SIG-M5 treated with dmso at 0.1 percent for 504 hours (cell line): Measurements from ENCODE around the gene SEMA5A.

ENCODE experiments used
- DNase-seq: peaks from one replicate; lab custom pipeline; 2025; ENCODE audit not compliant: unreplicated experiment; lab: John Stamatoyannopoulos, UW

The SEMA5A gene

GRCh38 chr5:9444346-9444745 is 101.5 kb downstream of the SEMA5A start:
- DNase-seq, result no peak

DNA sequence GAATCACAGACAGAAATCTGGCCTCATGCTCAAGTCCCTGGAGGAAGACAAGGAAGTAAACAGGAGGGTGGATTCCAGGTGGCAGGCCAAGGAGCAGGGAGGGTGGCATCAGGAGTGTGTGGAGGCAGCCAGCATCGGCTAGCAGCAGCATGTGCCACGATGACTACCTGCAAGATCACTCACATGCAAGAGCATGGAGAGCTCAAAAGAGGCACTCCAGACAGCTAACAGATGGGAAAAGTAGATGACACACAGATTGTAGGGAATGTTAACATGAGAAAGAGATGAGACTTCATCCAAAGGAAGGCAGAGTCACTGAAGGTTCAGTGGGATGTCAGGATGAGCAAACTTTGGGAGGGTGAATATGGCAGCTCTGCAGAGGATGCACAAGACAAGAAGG is 104.3 kb downstream of the SEMA5A start:
- DNase-seq, result no peak

DNA sequence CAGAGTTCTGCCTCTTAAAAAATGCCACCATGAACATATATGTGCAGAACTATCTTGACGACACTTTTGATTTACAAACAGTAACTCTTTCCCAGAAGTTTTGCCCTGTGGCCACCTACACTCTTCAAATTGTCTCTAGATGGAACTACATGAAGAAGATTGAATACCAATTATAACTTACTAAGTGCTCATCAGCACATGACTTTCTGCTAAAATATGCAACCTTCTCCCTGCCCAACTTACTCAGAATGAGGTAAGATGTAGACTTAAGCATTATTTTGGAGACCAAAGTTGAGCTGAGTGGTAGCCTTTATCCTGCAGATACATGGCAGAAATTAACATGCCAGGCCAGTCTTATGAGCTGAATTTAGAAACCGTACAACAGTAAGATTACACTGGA is 105.4 kb downstream of the SEMA5A start:
- DNase-seq, result no peak

GRCh38 chr5:9439531-9440292 is 106.2 kb downstream of the SEMA5A start:
- no peak for DNase-seq

DNA sequence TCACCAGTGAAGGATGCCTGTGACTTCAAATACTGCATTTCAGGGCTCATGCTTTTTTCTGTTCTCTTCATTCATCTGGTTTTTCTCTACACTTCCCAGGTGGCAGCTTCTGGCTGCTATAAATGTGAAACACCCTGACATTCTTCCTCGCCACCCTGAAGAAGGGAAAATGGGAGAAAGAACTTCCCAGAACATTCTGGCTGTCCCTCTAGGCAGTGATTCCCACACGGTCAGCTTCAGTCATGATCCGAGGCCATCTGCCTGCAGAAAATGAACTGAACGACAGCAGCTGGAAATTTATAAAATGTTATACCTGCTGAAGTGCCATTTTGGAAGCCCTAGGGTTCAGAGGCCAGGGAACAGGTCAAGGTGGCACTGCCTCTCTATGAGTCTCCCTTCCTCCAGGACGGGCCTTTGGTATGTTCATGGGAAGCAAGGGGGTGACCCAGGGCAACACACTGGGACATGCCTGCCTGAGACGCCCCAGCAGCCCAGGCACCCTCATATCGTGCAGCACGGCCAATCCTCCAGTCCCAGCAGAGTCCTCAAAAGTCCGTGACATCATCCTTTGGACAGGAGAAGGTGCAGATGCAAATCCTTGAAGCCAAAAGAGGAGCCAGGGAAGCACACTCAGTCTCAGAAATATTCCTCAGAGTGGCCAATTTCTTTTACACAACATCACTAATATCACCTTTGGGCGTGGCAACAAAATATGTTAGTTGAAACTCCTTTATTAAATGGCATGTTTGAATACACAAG is 107.1 kb downstream of the SEMA5A start:
- no peak for DNase-seq

- no peak for DNase-seq
These were observed 108.1 kb downstream of the SEMA5A start for GRCh38 chr5:9437741-9438240.

- no peak for DNase-seq
These were observed 114.2 kb downstream of the SEMA5A start for GRCh38 chr5:9431496-9432258.

DNA sequence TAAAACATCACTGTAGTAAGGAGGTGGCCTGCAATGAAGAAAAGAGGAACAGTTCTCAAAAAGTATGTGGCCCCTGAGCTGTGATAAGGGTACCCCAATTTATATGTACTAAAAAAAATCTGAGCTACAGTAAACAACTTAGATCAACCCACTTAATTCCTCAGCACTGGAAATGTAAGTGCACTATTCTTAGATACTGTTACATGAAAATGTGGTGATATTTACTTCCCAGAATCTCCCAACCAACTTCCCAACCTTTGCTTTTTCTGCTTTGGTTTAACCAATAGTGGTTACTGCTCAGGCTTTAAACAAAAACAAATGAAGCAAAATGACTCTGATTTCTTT is 114.8 kb downstream of the SEMA5A start:
- DNase-seq, result no peak

- DNase-seq, result no peak
These were observed 115.6 kb downstream of the SEMA5A start for GRCh38 chr5:9430306-9430705.

DNA sequence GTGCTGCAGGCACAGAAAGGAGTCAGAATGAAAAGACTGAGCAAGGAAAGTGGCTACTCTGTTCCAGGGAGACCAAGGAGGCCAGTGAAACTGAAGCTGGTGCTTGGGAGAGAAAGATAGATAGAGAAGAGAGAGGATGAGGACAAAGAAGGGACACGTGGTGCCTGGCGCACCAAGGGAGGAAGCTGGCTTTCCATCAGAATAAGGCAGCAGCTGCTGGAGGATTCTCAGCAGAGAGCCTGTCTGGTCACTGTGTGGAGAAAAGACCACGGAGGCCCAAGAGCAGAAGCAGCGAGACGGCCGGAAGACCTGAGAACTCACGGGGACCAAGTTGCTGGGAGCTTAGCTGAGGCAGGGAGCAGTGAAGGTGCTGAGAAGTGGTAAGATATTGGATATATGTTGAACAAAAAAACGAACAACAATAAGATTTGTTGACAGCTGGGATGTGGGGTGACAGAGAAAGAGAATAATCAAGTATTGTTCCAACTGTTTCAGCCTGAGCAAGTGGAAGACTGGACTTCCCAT is 116.1 kb downstream of the SEMA5A start:
- no peak for DNase-seq

- DNase-seq, result no peak
These were observed 117.6 kb downstream of the SEMA5A start for GRCh38 chr5:9428272-9428671.

GRCh38 chr5:9425710-9426109 is 120.2 kb downstream of the SEMA5A start:
- no peak for DNase-seq

DNA sequence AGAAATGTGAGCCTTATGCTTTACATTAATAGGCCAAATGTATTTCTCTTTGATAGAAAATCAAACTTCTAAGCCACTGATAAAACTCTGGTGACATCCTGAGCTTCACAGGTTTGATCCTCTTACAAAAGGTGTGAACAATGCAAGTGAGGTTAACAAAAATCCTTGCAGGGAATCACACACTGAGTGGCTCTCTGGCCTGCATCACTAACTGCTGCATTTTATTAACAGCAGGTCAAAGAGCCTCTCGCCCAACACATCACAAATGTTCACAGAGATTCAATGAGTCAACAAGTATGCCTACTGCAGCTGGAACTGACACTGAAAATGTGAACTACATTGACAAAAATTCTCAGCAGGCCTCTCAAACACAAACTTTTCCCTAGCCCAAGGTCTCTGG is 122.3 kb downstream of the SEMA5A start:
- no peak for DNase-seq

DNA sequence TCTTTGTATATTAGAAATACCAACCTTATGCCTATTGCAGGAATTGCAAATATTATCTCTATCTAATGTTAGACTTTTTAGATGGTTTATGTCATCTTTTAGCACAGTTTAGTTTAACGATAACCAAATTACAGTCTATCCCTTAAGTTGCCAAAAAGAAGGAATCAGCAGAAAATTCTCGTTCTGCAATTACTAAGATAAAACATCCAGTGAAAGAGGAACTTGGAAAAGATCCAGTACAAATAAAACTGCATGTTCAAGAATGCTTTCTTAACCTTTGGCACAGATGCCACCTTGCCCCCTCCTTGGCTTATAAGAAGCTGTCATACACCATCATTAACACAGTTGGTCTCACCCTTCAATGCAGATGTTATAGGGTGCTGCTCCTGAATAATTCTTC is 124.0 kb downstream of the SEMA5A start:
- DNase-seq, result no peak

GRCh38 chr5:9419794-9420193 is 126.1 kb downstream of the SEMA5A start:
- DNase-seq, result no peak

- DNase-seq, result no peak
These were observed 130.3 kb downstream of the SEMA5A start for GRCh38 chr5:9415566-9415965.

DNA sequence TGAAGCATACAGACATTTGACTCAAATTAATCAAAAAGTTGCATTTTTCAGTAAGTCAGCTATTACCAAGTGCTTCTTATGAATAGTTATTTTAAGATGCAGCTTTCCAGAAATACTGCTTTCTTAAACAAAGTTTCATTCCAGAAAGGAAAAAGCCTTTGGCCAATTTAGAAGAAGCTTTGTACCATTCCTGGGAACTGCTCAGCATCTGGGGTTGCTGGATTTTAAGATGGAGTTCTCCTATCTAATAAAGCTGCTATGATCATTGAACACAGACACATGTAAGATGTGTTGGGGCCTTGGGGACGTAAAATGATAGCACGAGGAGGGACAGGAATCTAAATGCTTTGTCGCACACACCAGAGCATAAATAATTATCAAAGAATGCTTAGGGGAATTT is 130.8 kb downstream of the SEMA5A start:
- DNase-seq, result no peak

GRCh38 chr5:9411142-9411541 is 134.7 kb downstream of the SEMA5A start:
- DNase-seq, result no peak

DNA sequence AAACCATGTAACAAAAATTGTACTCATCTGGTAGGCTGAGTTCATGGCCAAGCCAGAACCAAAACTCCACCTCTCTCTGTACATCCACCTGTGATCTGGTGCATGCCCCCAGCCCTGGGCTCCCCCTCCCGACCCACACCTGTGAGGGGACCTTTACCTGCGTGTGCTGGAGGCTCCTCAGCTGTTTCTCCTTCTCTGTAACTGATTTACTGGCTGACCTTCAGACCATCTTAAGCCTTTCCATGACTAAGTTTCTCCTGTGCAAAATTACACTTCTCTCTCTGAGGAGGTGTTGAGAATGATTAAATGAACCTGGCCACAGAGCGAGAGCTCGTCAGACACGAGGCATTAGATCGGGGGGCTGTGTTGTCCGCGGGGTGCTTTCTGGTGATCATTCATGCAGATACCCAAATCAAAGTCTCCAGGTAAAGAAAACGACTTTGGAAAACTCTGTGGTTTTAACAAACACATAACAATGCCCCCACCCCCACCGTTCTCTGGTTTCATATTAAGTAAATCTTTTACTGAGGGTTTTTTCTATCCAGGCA is 136.4 kb downstream of the SEMA5A start:
- DNase-seq, result no peak

- DNase-seq, result no peak
These were observed 136.9 kb downstream of the SEMA5A start for GRCh38 chr5:9408964-9409363.

- DNase-seq, result no peak
These were observed 140.6 kb downstream of the SEMA5A start for GRCh38 chr5:9405196-9405754.
